Peyer's patch (tissue), 4 donors: ENCODE results near the gene USP30. TPM values are rescaled to one million over a fixed set of nuclear protein-coding genes. Genes with fewer than 3 reads are reported as not detected.
A peak's percentile ranks its signal among the peaks of the same experiment; 100 is the strongest.
"Not testable (repeated sequence)": the region's sequence is repeated elsewhere in the genome, so short reads cannot be mapped to it uniquely, and the experiment has no call there.

Source experiments
- DNase-seq, 3 donors: peaks; one replicate each; pipeline ENCODE4 v3.0.0-alpha.2; 2017 to 2019
- H3K27ac ChIP-seq, 4 donors: fragments of 200-600 bp; sonication (generic); one replicate each; pipeline ENCODE4 v1.5.1; 2016 to 2019
- H3K27me3 ChIP-seq, 2 donors: fragments of 200-600 bp; sonication (generic); one replicate each; pipeline ENCODE4 v1.5.1; 2019
- H3K36me3 ChIP-seq, 3 donors: fragments of 200-600 bp; sonication (generic); one replicate each; pipeline ENCODE4 v1.5.1; 2016 to 2019
- H3K4me1 ChIP-seq, 4 donors: fragments of 200-600 bp; sonication (generic); one replicate each; pipeline ENCODE4 v1.5.1; 2016 to 2019
- H3K4me3 ChIP-seq, 4 donors: fragments of 200-600 bp; sonication (generic); 1 replicate in 3 of 4; 2 replicates in 1 of 4; pipeline ENCODE4 v1.5.1; 2016 to 2019; ENCODE audit warnings: mild to moderate bottlenecking in 1 of 4
- H3K9me3 ChIP-seq, 4 donors: fragments of 200-600 bp; sonication (generic); one replicate each; pipeline ENCODE4 v1.5.1; 2016 to 2019; ENCODE audit warnings: mild to moderate bottlenecking in 1 of 4
- POLR2A ChIP-seq, 2 donors: fragments of 450-650 bp; IDR thresholded peaks; one replicate each; pipeline ENCODE4 v1.5.1; 2017; ENCODE audit warnings: antibody characterized with exemption in 2 of 2, mild to moderate bottlenecking in 2 of 2, moderate library complexity in 2 of 2
- total RNA-seq, 4 donors: library from RNA; depleted of rRNA; stranded (reverse); fragments of >200 nt; gene quantifications; one replicate each; pipeline ENCODE4 v1.1.0, GENCODE V29; 2016
- TF ChIP-seq, protein P1 (sequence below), 6 experiments: fragments of 450-650 bp in 4 of 6; fragments of 200-600 bp in 2 of 6; sonication (generic) in 1 of 6; IDR thresholded peaks; one replicate each; pipeline ENCODE4 v1.5.1; 2017 to 2019; ENCODE audit warnings: antibody characterized with exemption in 6 of 6, mild to moderate bottlenecking in 3 of 6, moderate library complexity in 1 of 6

Gene USP30
- total RNA-seq, 4 donors from 2014 or later, result 7.4 to 45.4 (median 34.5) TPM

DNA sequence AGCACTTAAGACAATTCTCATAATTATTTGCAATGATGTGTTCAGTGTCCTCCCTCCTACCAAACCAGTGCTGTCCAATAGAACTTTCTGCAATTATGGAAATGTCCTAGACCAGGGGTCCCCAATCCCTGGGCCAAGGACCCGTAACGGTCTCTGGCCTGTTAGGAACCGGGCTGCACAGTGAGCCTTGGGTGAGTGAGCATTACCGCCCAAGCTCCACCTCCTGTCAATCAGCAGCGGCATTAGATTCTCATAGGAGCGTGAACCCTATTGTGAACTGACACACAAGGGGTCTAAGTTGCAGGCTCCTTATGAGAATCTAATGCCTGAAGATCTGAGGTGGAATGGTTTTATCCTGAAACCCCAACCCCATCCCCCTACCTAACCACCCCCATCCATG is 35.4 kb upstream of the USP30 start:
- DNase-seq, result no peak
- Histone ChIP-seq H3K27me3 (no peaks in the 10 kb centered on the region), H3K4me3 (no peak overlapping the region), H3K4me1 (peaks cover 0 to 7% (median 0%) of the 10 kb centered on the region in 4 donors), H3K27ac (no peak overlapping the region), H3K36me3 (no peaks in the 10 kb centered on the region), H3K9me3 (no peaks in the 10 kb centered on the region)
- TF ChIP-seq, protein P1, sequence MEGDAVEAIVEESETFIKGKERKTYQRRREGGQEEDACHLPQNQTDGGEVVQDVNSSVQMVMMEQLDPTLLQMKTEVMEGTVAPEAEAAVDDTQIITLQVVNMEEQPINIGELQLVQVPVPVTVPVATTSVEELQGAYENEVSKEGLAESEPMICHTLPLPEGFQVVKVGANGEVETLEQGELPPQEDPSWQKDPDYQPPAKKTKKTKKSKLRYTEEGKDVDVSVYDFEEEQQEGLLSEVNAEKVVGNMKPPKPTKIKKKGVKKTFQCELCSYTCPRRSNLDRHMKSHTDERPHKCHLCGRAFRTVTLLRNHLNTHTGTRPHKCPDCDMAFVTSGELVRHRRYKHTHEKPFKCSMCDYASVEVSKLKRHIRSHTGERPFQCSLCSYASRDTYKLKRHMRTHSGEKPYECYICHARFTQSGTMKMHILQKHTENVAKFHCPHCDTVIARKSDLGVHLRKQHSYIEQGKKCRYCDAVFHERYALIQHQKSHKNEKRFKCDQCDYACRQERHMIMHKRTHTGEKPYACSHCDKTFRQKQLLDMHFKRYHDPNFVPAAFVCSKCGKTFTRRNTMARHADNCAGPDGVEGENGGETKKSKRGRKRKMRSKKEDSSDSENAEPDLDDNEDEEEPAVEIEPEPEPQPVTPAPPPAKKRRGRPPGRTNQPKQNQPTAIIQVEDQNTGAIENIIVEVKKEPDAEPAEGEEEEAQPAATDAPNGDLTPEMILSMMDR (IDR thresholded peaks at IDR 0.05), result no peak
- TF ChIP-seq POLR2A (IDR thresholded peaks at IDR 0.05), result no peak

DNA sequence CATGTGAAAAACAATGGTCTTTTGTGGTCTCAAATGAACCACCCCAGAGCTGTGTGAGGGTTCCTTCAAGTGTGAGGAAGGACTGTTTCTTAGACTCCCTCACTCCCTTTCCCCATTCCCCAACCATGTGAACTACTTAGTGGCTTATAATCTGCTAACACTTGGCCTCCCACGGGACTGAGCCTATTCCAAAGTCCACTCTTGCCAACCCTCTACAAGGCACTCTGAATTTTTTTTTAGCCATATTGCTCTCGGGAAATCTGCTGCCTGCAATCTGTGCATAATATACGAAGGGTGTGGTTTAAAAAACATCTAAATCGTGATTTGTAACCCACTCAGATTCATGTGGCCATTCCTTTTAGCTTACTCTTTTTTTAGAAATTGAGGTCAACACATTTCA is 34.1 kb upstream of the USP30 start:
- H3K9me3 ChIP-seq, result no peaks in the 10 kb centered on the region
- no peak overlapping the region for H3K27ac ChIP-seq
- no peaks in the 10 kb centered on the region for H3K27me3 ChIP-seq
- H3K4me1 ChIP-seq, result peaks cover 0 to 7% (median 0%) of the 10 kb centered on the region in 4 donors
- no peaks in the 10 kb centered on the region for H3K36me3 ChIP-seq
- no peak for TF ChIP-seq POLR2A (IDR thresholded peaks at IDR 0.05)
- TF ChIP-seq, protein P1 (IDR thresholded peaks at IDR 0.05), result no peak
- no peak for DNase-seq
- H3K4me3 ChIP-seq, result no peak overlapping the region

DNA sequence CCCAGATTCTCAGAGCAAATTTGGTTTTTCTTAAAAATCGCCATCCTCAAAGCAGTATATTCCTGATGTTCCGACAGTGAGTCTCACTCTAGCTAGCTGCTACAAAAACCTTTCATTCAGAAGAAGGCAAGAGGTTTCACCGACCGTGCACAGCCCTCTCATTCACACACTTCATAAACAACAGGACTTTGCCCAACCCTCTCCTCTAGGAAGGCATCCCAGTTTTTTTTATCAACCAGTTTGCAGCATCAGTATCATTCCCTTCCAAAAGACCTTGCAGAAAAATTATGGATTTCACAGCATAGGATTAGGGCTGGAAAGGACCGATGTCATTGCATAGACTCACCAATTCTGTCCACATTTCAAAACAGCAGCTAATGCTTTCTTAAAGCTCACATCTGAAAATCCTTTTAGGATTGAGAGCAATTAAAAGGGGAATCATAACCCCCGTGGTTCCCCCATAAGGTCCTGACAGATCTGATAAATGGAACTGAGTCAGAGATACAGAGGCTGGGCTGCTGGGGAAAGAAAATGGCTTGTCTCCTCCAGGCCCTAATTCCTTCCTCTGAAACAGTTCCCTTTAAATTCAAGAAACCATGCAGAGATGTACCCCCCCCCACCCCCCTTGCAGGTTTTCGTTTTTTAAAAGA is 32.1 kb upstream of the USP30 start:
- TF ChIP-seq, protein P1 (IDR thresholded peaks at IDR 0.05), result no peak
- TF ChIP-seq POLR2A (IDR thresholded peaks at IDR 0.05), result no peak
- Histone ChIP-seq H3K27ac (no peak overlapping the region), H3K4me1 (peaks cover 0 to 7% (median 0%) of the 10 kb centered on the region in 4 donors), H3K36me3 (no peaks in the 10 kb centered on the region), H3K9me3 (no peaks in the 10 kb centered on the region), H3K4me3 (no peak overlapping the region), H3K27me3 (no peaks in the 10 kb centered on the region)
- DNase-seq, result no peak

DNA sequence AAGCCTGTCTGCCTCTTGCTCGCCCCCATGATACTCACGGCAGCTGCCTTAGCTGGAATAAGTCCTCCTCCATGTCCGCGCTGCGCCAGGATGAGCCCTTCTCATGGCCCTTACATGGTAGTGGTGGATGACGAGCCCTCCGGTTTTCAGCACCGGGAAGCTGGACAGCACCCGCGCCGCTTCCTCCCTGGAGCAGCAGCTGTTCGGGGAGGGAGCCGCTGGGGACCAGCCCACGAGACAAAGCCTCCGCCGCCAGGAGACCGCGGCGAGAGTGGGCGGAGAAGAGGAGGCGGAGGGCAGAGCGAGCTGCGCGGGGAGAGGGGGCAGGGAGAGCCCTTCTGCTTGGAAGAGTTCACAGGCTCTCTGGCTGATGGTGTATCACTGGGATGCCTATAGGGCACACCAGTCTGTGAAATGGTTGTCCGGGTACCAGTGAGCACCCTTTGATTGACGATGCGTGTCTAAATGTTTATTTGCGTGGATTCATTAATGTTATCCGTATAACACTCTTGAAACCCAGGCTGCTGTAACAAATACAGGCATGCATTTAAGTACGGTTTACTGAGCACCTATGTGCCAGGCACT is 31.5 kb upstream of the USP30 start, which contains the start of gene SVOP:
SVOP (minus strand) TSS at position 273 of the 585 bp plus-strand sequence; CDS start at position 73, 200 bp downstream.
- no peaks in the 10 kb centered on the region for H3K36me3 ChIP-seq
- no peak for TF ChIP-seq POLR2A (IDR thresholded peaks at IDR 0.05)
- TF ChIP-seq, protein P1 (IDR thresholded peaks at IDR 0.05), result no peak
- peak in 2 of 3 donors; percentile 66 to 77 for DNase-seq
- peaks cover 0 to 7% (median 0%) of the 10 kb centered on the region in 4 donors for H3K4me1 ChIP-seq
- H3K9me3 ChIP-seq, result no peaks in the 10 kb centered on the region
- H3K27me3 ChIP-seq, result no peaks in the 10 kb centered on the region
- H3K4me3 ChIP-seq, result no peak within 1 kb of the TSS
- H3K27ac ChIP-seq, result no peak within 1 kb of the TSS

DNA sequence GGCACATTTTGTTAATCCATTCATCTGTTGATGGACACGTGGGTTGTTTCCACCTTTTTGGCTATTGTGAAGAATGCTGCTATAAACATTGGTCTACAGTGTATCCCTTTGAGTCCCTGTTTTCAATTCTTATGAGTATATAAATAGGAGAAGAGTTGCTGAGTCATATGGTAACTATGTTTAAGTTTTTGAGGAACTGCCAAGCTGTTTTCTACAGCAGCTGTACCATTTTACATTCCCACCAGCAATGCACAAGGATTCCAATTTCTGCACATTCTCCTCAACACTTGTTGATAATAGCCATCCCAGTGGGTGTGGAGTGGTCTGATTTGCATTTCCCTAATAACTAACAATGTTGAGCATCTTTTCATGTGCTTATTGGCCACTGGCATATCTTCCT is 24.6 kb upstream of the USP30 start:
- Histone ChIP-seq H3K9me3 (no peaks in the 10 kb centered on the region), H3K4me3 (no peak overlapping the region), H3K4me1 (no peaks in the 10 kb centered on the region), H3K27ac (no peak overlapping the region), H3K36me3 (no peaks in the 10 kb centered on the region), H3K27me3 (no peaks in the 10 kb centered on the region)
- DNase-seq, result no peak
- TF ChIP-seq POLR2A (IDR thresholded peaks at IDR 0.05), result no peak
- TF ChIP-seq, protein P1 (IDR thresholded peaks at IDR 0.05), result no peak

DNA sequence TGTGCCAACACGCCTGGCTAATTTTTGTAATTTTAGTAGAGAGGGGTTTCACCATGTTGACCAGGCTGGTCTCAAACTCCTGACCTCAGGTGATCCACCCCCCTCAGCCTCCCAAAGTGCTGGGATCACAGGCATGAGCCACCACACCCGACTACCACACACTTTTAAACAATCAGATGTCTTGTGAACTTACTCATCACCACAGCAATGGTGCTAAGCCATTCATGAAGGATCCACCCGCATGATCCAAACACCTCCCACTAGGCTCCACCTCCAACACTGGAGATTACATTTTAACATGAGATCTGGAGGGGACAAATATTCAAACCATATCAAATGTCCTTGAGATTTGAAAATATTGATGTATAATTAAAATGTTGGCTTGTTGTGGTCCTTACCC is 23.8 kb upstream of the USP30 start:
- H3K36me3 ChIP-seq, H3K4me1 ChIP-seq, H3K27ac ChIP-seq, DNase-seq, H3K9me3 ChIP-seq, H3K4me3 ChIP-seq, H3K27me3 ChIP-seq: not testable (repeated sequence)
